Measurements from ENCODE around the gene NDUFS1.

The NDUFS1 gene

GRCh38 chr2:206071807-206072206, 87.4 kb downstream of the NDUFS1 start:
- no peak overlapping the region for H3K4me3 ChIP-seq (ENCODE audit: low read depth, low read length)
- no peak for DNase-seq (ENCODE audit: low read depth)
- in situ Hi-C loops (cut with HindIII; ENCODE audit: low sequenced_read_pairs) = no loop called here
- TF ChIP-seq CTCF (IDR thresholded peaks at IDR 0.05; ENCODE audit: low read depth, low read length, missing control alignments) = no peak

GRCh38 chr2:206069417-206069816, 89.8 kb downstream of the NDUFS1 start:
- TF ChIP-seq CTCF (IDR thresholded peaks at IDR 0.05; ENCODE audit: low read depth, low read length, missing control alignments) = no peak
- in situ Hi-C loops (cut with HindIII; ENCODE audit: low sequenced_read_pairs) = no loop called here
- H3K4me3 ChIP-seq (ENCODE audit: low read depth, low read length) = no peak overlapping the region
- no peak for DNase-seq (ENCODE audit: low read depth)

- no peak for TF ChIP-seq CTCF (IDR thresholded peaks at IDR 0.05; ENCODE audit: low read depth, low read length, missing control alignments)
- no peak for DNase-seq (ENCODE audit: low read depth)
- in situ Hi-C loops (cut with HindIII; ENCODE audit: low sequenced_read_pairs) = no loop called here
- no peak overlapping the region for H3K4me3 ChIP-seq (ENCODE audit: low read depth, low read length)
Observed at GRCh38 chr2:206068207-206068606, 91.0 kb downstream of the NDUFS1 start.

Data from astrocyte of the cerebellum (primary cell).